ENCODE data around the gene POU4F2. TPM values are rescaled to one million over a fixed set of nuclear protein-coding genes. Genes with fewer than 3 reads are reported as not detected.
"Not testable (repeated sequence)": the region's sequence is repeated elsewhere in the genome, so short reads cannot be mapped to it uniquely, and the experiment has no call there.

The POU4F2 gene
- total RNA-seq, 1 experiment from 2014 or later: not detected

GRCh38 chr4:146654687-146655520 lies 16.2 kb downstream of the POU4F2 start:
- no peak for DNase-seq (ENCODE audit: low read depth)

DNA sequence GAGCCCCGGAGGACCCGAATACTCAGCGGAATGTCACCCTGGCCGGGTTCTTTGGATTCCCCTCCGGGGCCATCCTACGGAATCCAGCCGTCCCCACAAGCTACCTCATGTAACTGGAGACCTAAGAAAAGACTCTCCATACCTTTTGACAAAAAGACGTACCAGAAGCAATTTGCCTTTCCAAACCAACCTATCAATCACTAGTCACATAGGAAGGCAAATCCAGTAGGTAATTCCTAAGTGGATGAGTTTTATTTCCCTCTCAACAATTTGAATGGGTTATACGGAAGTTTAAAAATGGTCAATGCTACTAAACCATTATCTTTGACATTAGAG lies 16.8 kb downstream of the POU4F2 start:
- DNase-seq (ENCODE audit: low read depth): no peak

GRCh38 chr4:146661367-146661766 lies 22.7 kb downstream of the POU4F2 start:
- DNase-seq (ENCODE audit: low read depth): no peak

- not testable (repeated sequence) for DNase-seq (ENCODE audit: low read depth)
Observed at GRCh38 chr4:146663968-146664311, 25.2 kb downstream of the POU4F2 start.

GRCh38 chr4:146674829-146675570 lies 36.3 kb downstream of the POU4F2 start:
- DNase-seq (ENCODE audit: low read depth): no peak

Other genes starting within 250 kb of the POU4F2 start
- 6.4 and 9.3 TPM in 2 replicates for gene SLC10A7, start 117.0 kb upstream of the POU4F2 start, total RNA-seq (2014; rRNA removed; shearing (Covaris generic))

All from RPMI7951 (cell line).